Uterus (tissue), 4 donors: ENCODE results near the gene HOXB2. TPM values are rescaled to one million over a fixed set of nuclear protein-coding genes. Genes with fewer than 3 reads are reported as not detected.
A peak's percentile ranks its signal among the peaks of the same experiment; 100 is the strongest.

Experiments used
- DNase-seq, 2 donors: peaks; one replicate each; pipeline ENCODE4 v3.0.0-alpha.2; 2019 to 2020
- H3K27ac ChIP-seq, 2 donors: fragments of 200-600 bp; sonication (generic); 1 replicate in 1 of 2; 2 replicates in 1 of 2; pipeline ENCODE4 v1.5.1; 2016 to 2018
- H3K27me3 ChIP-seq, 2 donors: fragments of 200-600 bp; sonication (generic); one replicate each; pipeline ENCODE4 v1.5.1; 2018 to 2019; ENCODE audit warnings: control low read depth in 1 of 2
- H3K36me3 ChIP-seq, 2 donors: fragments of 200-600 bp; sonication (generic); one replicate each; pipeline ENCODE4 v1.5.1; 2019; ENCODE audit warnings: control low read depth in 1 of 2
- H3K4me1 ChIP-seq, 2 donors: fragments of 200-600 bp; sonication (generic); one replicate each; pipeline ENCODE4 v1.5.1; 2018 to 2019; ENCODE audit warnings: control low read depth in 1 of 2
- H3K4me3 ChIP-seq, 2 donors: fragments of 200-600 bp; sonication (generic); 1 replicate in 1 of 2; 2 replicates in 1 of 2; pipeline ENCODE4 v1.5.1; 2018 to 2019; ENCODE audit warnings: mild to moderate bottlenecking in 1 of 2
- H3K9me3 ChIP-seq, 2 donors: fragments of 200-600 bp; sonication (generic); one replicate each; pipeline ENCODE4 v1.5.1; 2019; ENCODE audit warnings: control low read depth in 1 of 2
- POLR2A ChIP-seq, 2 donors: fragments of 450-650 bp; IDR thresholded peaks; one replicate each; pipeline ENCODE4 v1.6.1; 2016; ENCODE audit warnings: antibody characterized with exemption in 2 of 2, mild to moderate bottlenecking in 1 of 2, moderate library complexity in 1 of 2
- intact Hi-C: fragments of 100-400 bp; cut with DNase I; formaldehyde crosslinking; loops from one replicate; pipeline ENCODE4 v1.15.1; 2023; ENCODE audit warnings: low total_unique reads
- total RNA-seq, 4 donors: library from RNA; depleted of rRNA in 3 of 4; stranded (reverse); fragments of >200 nt in 3 of 4; gene quantifications; one replicate each; pipeline versions ENCODE4 v1.1.0 to v1.2.4, GENCODE V29; 2014 to 2023
- TF ChIP-seq, protein P1 (sequence below), 4 experiments: fragments of 200-600 bp in 2 of 4; fragments of 450-650 bp in 2 of 4; sonication (generic) in 2 of 4; IDR thresholded peaks; one replicate each; pipeline ENCODE4 v1.5.1; 2016 to 2019; ENCODE audit warnings: antibody characterized with exemption in 4 of 4, mild to moderate bottlenecking in 2 of 4, moderate library complexity in 1 of 4
- donor health status: DM: yes; HTN: yes; CAD: no.

HOXB2 gene
- total RNA-seq, 4 donors from 2014 or later = 4.6 to 24.4 (median 17.4) TPM

- Histone ChIP-seq H3K27me3 (no peaks in the 10 kb centered on the region), H3K4me1 (peaks cover 12 to 17% of the 10 kb centered on the region in 2 donors), H3K27ac (peak overlapping the region; percentile 93 to 97), H3K4me3 (peak overlapping the region; percentile 0 to 15), H3K9me3 (no peaks in the 10 kb centered on the region), H3K36me3 (no peaks in the 10 kb centered on the region)
- no peak for DNase-seq
- intact Hi-C loops = no loop called here
- TF ChIP-seq, protein P1, sequence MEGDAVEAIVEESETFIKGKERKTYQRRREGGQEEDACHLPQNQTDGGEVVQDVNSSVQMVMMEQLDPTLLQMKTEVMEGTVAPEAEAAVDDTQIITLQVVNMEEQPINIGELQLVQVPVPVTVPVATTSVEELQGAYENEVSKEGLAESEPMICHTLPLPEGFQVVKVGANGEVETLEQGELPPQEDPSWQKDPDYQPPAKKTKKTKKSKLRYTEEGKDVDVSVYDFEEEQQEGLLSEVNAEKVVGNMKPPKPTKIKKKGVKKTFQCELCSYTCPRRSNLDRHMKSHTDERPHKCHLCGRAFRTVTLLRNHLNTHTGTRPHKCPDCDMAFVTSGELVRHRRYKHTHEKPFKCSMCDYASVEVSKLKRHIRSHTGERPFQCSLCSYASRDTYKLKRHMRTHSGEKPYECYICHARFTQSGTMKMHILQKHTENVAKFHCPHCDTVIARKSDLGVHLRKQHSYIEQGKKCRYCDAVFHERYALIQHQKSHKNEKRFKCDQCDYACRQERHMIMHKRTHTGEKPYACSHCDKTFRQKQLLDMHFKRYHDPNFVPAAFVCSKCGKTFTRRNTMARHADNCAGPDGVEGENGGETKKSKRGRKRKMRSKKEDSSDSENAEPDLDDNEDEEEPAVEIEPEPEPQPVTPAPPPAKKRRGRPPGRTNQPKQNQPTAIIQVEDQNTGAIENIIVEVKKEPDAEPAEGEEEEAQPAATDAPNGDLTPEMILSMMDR (IDR thresholded peaks at IDR 0.05) = no peak
- TF ChIP-seq POLR2A (IDR thresholded peaks at IDR 0.05) = no peak
These were observed 3.1 kb upstream of the HOXB2 start for GRCh38 chr17:48547808-48548522.

- H3K27me3 ChIP-seq = no peaks in the 10 kb centered on the region
- H3K9me3 ChIP-seq = no peaks in the 10 kb centered on the region
- H3K27ac ChIP-seq = peak overlapping the region; percentile 93 to 97
- intact Hi-C loops = no loop called here
- DNase-seq = peak; percentile 75 to 81
- H3K36me3 ChIP-seq = no peaks in the 10 kb centered on the region
- TF ChIP-seq, protein P1 (IDR thresholded peaks at IDR 0.05) = peak in 1 of 4 experiments; percentile 3
- no peak for TF ChIP-seq POLR2A (IDR thresholded peaks at IDR 0.05)
- H3K4me1 ChIP-seq = peaks cover 12 to 17% of the 10 kb centered on the region in 2 donors
- peak overlapping the region; percentile 0 to 15 for H3K4me3 ChIP-seq
These were observed 2.3 kb upstream of the HOXB2 start for GRCh38 chr17:48546924-48547807.

DNA sequence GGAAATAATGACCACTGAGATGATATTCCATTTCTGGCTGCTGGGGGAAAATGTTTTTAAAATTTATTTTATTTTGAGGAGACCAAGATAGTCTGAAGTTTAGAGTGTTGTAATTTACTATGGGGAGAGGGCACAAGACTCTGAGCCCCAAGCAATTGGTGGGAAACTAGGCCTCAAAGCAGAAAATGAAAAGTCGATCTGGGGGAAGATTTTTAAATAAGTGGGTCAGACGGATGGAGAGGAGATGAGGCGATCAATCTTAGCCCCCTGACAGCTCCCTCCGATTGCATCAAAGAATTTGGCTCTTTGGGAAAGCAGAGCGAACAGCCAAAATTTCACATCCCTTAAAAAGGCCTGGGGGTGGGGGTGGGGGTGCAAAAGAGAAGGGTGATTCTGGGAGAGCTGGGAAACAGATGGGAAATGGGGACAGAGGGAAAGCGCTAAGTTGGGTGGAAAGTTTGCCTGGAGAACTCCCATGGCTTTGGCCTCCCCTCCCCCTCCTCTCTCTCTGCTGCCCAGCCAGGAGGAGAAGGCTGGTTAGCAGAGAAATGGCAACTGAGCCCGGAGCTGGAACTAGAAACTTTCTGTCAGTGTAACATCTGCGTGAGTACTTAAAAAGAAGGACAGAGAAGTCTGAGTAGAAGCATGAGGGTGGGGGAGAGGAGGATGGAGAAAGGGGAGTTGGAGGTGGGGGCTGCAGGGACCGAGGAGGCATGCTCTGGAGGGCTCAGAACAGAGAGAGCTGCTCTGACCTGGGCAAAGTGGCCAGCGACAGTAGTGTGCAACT is 1.4 kb upstream of the HOXB2 start:
- intact Hi-C loops = no loop called here
- H3K4me3 ChIP-seq = peak overlapping the region in 1 of 2 donors; percentile 15
- TF ChIP-seq POLR2A (IDR thresholded peaks at IDR 0.05) = no peak
- TF ChIP-seq, protein P1 (IDR thresholded peaks at IDR 0.05) = no peak
- no peaks in the 10 kb centered on the region for H3K9me3 ChIP-seq
- H3K4me1 ChIP-seq = peaks cover 12 to 17% of the 10 kb centered on the region in 2 donors
- no peaks in the 10 kb centered on the region for H3K27me3 ChIP-seq
- peak overlapping the region; percentile 93 to 97 for H3K27ac ChIP-seq
- H3K36me3 ChIP-seq = no peaks in the 10 kb centered on the region
- DNase-seq = peak in 1 of 2 donors; percentile 62

- Histone ChIP-seq H3K27me3 (no peaks in the 10 kb centered on the region), H3K27ac (peak overlapping the region; percentile 93 to 97), H3K9me3 (no peaks in the 10 kb centered on the region), H3K4me1 (peaks cover 12 to 17% of the 10 kb centered on the region in 2 donors), H3K36me3 (no peaks in the 10 kb centered on the region), H3K4me3 (no peak overlapping the region)
- no peak for DNase-seq
- intact Hi-C loops = no loop called here
- TF ChIP-seq, protein P1 (IDR thresholded peaks at IDR 0.05) = no peak
- TF ChIP-seq POLR2A (IDR thresholded peaks at IDR 0.05) = no peak
These were observed 630 bp upstream of the HOXB2 start for GRCh38 chr17:48545539-48545938.
